Caco-2 (cell line): ENCODE measurements around the gene TRIM26. TPM values are rescaled to one million over a fixed set of nuclear protein-coding genes. Genes with fewer than 3 reads are reported as not detected.
"Not testable (repeated sequence)": the region's sequence is repeated elsewhere in the genome, so short reads cannot be mapped to it uniquely, and the experiment has no call there.

Experiments used
- BruUV-seq: library from RNA; stranded (reverse); fragments of 400-500 nt; replicated peaks from 2 replicates; lab custom pipeline; 2021; lab: Mats Ljungman, UMichigan
- CTCF ChIA-PET: fragments of 300-600 bp; sonication (Branson Sonifier 250); formaldehyde crosslinking; loops from one replicate; lab custom pipeline; 2022; ENCODE audit warnings: antibody characterized with exemption; lab: Charles Lee
- POLR2A ChIA-PET: fragments of 300-600 bp; sonication (Branson Sonifier 250); formaldehyde crosslinking; loops from one replicate; lab custom pipeline; 2022; ENCODE audit warnings: antibody characterized with exemption; lab: Charles Lee
- DNase-seq, 2 experiments: peaks; one replicate each; pipeline versions ENCODE4 v3.0.0 to v3.0.0-alpha.2; 2020 to 2022
- H3K27me3 ChIP-seq: replicated peaks from 2 replicates; pipeline ENCODE4 v1.6.0; 2011; ENCODE audit warnings: low read length; ENCODE audit not compliant: control insufficient read depth, insufficient read depth
- H3K36me3 ChIP-seq: 2 replicates; pipeline ENCODE4 v1.5.1; 2011; ENCODE audit warnings: low read length; ENCODE audit not compliant: control insufficient read depth, insufficient read depth
- H3K4me1 ChIP-seq: fragments of 250-450 bp; sonication (Bioruptor Pico); 2 replicates; pipeline ENCODE4 v1.5.1; 2020; ENCODE audit warnings: mild to moderate bottlenecking
- H3K4me3 ChIP-seq: 2 replicates; pipeline ENCODE4 v1.5.1; 2011; ENCODE audit warnings: low read depth, mild to moderate bottlenecking, control low read depth, low read length
- H3K9me3 ChIP-seq: fragments of 250-450 bp; sonication (Bioruptor Pico); 2 replicates; pipeline ENCODE4 v1.5.1; 2020; ENCODE audit warnings: mild to moderate bottlenecking, moderate library complexity
- H3K27ac Mint-ChIP-seq: one replicate; pipeline ENCODE4 v1.8.0; 2022; ENCODE audit warnings: mixed read lengths; ENCODE audit not compliant: unreplicated experiment
- H3K27me3 Mint-ChIP-seq: one replicate; pipeline ENCODE4 v1.8.0; 2022; ENCODE audit warnings: mixed read lengths; ENCODE audit not compliant: insufficient read depth, unreplicated experiment
- H3K36me3 Mint-ChIP-seq: one replicate; pipeline ENCODE4 v1.8.0; 2022; ENCODE audit warnings: mild to moderate bottlenecking, mixed read lengths; ENCODE audit not compliant: insufficient read depth, unreplicated experiment
- H3K4me1 Mint-ChIP-seq: one replicate; pipeline ENCODE4 v1.8.0; 2022; ENCODE audit warnings: low read depth, mixed read lengths; ENCODE audit not compliant: unreplicated experiment
- H3K4me3 Mint-ChIP-seq: one replicate; pipeline ENCODE4 v1.8.0; 2022; ENCODE audit warnings: mild to moderate bottlenecking, moderate library complexity, mixed read lengths; ENCODE audit not compliant: unreplicated experiment
- H3K9me3 Mint-ChIP-seq: one replicate; pipeline ENCODE4 v1.8.0; 2022; ENCODE audit warnings: mixed read lengths; ENCODE audit not compliant: unreplicated experiment
- CTCF ChIP-seq, 2 experiments: fragments of 200-600 bp in 1 of 2; IDR thresholded peaks; 1 replicate in 1 of 2; 2 replicates in 1 of 2; pipeline versions ENCODE4 v1.5.1 to v1.8.0; 2011 to 2022; ENCODE audit warnings: antibody characterized with exemption in 1 of 2, control low read depth in 1 of 2, inconsistent platforms in 1 of 2, low read depth in 1 of 2, low read length in 1 of 2, mild to moderate bottlenecking in 1 of 2, moderate library complexity in 1 of 2; ENCODE audit not compliant: insufficient read depth in 1 of 2, severe bottlenecking in 1 of 2, unreplicated experiment in 1 of 2
- intact Hi-C: fragments of 100-400 bp; cut with micrococcal nuclease; formaldehyde crosslinking; loops from one replicate; pipeline ENCODE4 v1.10.0; 2022; ENCODE audit not compliant: unreplicated experiment
- total RNA-seq: library from RNA; stranded (reverse); gene quantifications from 2 replicates; pipeline ENCODE4 v1.2.3, GENCODE V29; 2022

The TRIM26 gene
- total RNA-seq, 1 experiment from 2014 or later: 49.0 TPM

- Mint-ChIP-seq H3K9me3 (peaks cover 13% of the 10 kb centered on the region), H3K4me3 (no peak overlapping the region), H3K27me3 (peaks cover 9% of the 10 kb centered on the region), H3K36me3 (peaks cover 6% of the 10 kb centered on the region), H3K27ac (no peak overlapping the region), H3K4me1 (no peaks in the 10 kb centered on the region)
- intact Hi-C loops: no loop called here
- Histone ChIP-seq H3K4me3 (no peak overlapping the region), H3K27me3 (no peaks in the 10 kb centered on the region), H3K4me1 (no peaks in the 10 kb centered on the region), H3K9me3 (peaks cover 9% of the 10 kb centered on the region; the same call in 1 of the 2 replicates), H3K36me3 (no peaks in the 10 kb centered on the region)
- no peak for TF ChIP-seq CTCF (IDR thresholded peaks at IDR 0.05; ENCODE audit: insufficient read depth in 1 of 2, low read depth in 1 of 2, low read length in 1 of 2, severe bottlenecking in 1 of 2, unreplicated experiment in 1 of 2)
- no TSS peak for BruUV-seq
- DNase-seq: no peak
- ChIA-PET CTCF (no interaction called here), POLR2A (no interaction called here)
Measured at GRCh38 chr6:30223339-30223738, 10.1 kb upstream of the TRIM26 start.

GRCh38 chr6:30221956-30222355 lies 8.8 kb upstream of the TRIM26 start:
- H3K4me1 ChIP-seq, H3K4me3 ChIP-seq, POLR2A ChIA-PET, H3K27ac Mint-ChIP-seq, H3K4me3 Mint-ChIP-seq, H3K36me3 ChIP-seq, H3K9me3 ChIP-seq, BruUV-seq, H3K27me3 ChIP-seq, H3K27me3 Mint-ChIP-seq, H3K4me1 Mint-ChIP-seq, H3K36me3 Mint-ChIP-seq, DNase-seq, intact Hi-C loops: not testable (repeated sequence)
- CTCF ChIA-PET: interaction anchor here (1.1 kb wide), 1 partner anchor 15 kb away, joined by 3 read pairs; no protein-coding TSS in a partner anchor
- H3K9me3 Mint-ChIP-seq: peaks cover 13% of the 10 kb centered on the region

GRCh38 chr6:30221395-30221794 lies 8.2 kb upstream of the TRIM26 start:
- H3K27me3 ChIP-seq, H3K27ac Mint-ChIP-seq, H3K9me3 ChIP-seq, H3K36me3 Mint-ChIP-seq, H3K4me1 Mint-ChIP-seq, H3K4me1 ChIP-seq, intact Hi-C loops, H3K27me3 Mint-ChIP-seq, BruUV-seq, DNase-seq, H3K4me3 ChIP-seq, H3K4me3 Mint-ChIP-seq, H3K36me3 ChIP-seq: not testable (repeated sequence)
- POLR2A ChIA-PET: interaction anchor here (0.5 kb wide), 1 partner anchor 636 kb away, joined by 3 read pairs; no protein-coding TSS in a partner anchor
- H3K9me3 Mint-ChIP-seq: peaks cover 13% of the 10 kb centered on the region
- CTCF ChIA-PET: interaction anchor here (1.1 to 1.3 kb wide), 2 partner anchors 14 to 96 kb away, joined by 3 read pairs; no protein-coding TSS in a partner anchor

- CTCF ChIA-PET: interaction anchor here (0.7 to 2.1 kb wide), 8 partner anchors 9 to 258 kb away, joined by 3 to 9 read pairs (median 4); no protein-coding TSS in a partner anchor
- peaks cover 4% of the 10 kb centered on the region for H3K36me3 Mint-ChIP-seq
- BruUV-seq: no TSS peak
- H3K4me3 ChIP-seq: no peak overlapping the region
- H3K4me1 ChIP-seq: 0 out of 2 replicates have a peak, but pooled peaks cover 3% of the 10 kb centered on the region
- intact Hi-C loops: loop anchor here (1.0 to 5.0 kb wide), 2 partner anchors 126 to 178 kb away; partner anchors contain the start of gene RPP21
- POLR2A ChIA-PET: interaction anchor here (1.1 kb wide), 1 partner anchor 107 kb away, joined by 4 read pairs; the partner anchor contains the start of gene TRIM39
- no peak overlapping the region for H3K27ac Mint-ChIP-seq
- TF ChIP-seq CTCF (IDR thresholded peaks at IDR 0.05; ENCODE audit: insufficient read depth in 1 of 2, low read depth in 1 of 2, low read length in 1 of 2, severe bottlenecking in 1 of 2, unreplicated experiment in 1 of 2): peak; percentile 70 to 88
- H3K27me3 Mint-ChIP-seq: no peaks in the 10 kb centered on the region
- H3K9me3 ChIP-seq: peaks cover 9% of the 10 kb centered on the region; the same call in 1 of the 2 replicates
- no peak overlapping the region for H3K4me3 Mint-ChIP-seq
- H3K27me3 ChIP-seq: no peaks in the 10 kb centered on the region
- no peaks in the 10 kb centered on the region for H3K36me3 ChIP-seq
- peaks cover 13% of the 10 kb centered on the region for H3K9me3 Mint-ChIP-seq
- no peaks in the 10 kb centered on the region for H3K4me1 Mint-ChIP-seq
- peak in 1 of 2 experiments; percentile 57 for DNase-seq
Measured at GRCh38 chr6:30219244-30219643, 6.0 kb upstream of the TRIM26 start.
